ENCODE measurements around the gene INPP5K. TPM values are rescaled to one million over a fixed set of nuclear protein-coding genes. Genes with fewer than 3 reads are reported as not detected.

The INPP5K gene
- total and polyA plus RNA-seq, 9 donors = 23.0 to 39.1 (median 28.3) TPM

DNA sequence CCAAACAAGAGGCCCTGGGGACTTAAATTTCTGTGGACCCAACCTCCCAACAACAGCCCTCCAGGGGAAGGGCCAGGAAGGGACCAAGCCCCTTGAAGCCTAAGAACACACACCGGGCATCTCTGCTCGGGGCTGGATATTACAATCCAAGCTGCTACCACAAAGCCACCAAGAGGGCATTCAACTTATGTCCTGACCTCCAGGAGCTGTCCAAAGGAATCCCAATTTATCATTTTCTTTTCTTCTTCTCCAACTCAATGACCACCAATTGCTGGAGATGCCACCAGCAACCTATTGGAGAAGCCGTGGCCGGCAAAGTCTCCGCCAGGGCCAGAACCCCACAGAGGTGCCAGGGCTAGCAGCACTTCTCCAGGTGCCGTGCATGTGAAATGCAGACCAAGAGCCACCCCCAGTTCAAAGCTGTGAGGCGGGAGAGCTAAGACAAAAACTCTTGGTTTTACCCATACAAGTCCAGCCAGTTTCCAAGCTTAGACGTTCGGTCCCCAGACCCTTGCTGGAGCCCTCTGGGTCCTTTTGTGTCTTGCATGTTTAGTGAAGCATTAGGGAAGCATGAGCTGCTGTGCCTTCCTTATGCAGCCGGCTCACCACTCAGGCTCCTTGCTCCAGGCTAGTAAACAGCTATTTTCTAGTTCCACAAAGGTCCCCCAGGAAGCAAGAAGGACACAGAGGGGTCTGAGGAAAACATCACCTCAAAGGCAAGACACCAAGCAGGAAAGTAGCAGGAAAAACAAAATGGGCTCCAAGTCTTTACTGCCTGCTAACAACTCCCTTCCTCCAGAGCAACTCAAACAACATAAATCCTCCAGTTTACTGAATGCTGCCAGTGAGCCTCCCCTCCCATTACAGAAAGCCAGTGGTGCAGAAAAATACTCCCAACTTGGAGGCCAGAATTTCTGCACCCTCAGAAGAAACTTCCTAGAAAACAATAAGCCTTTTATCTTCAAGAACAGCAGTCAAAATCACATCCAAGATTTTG, 42.9 kb upstream of the INPP5K start:
- Histone ChIP-seq H3K27ac (no peak overlapping the region), H3K9me3 (no peaks in the 10 kb centered on the region), H3K4me1 (ENCODE audit: insufficient read depth) (peaks cover 9% of the 10 kb centered on the region), H3K4me3 (no peak overlapping the region), H3K27me3 (no peaks in the 10 kb centered on the region), H3K36me3 (no peaks in the 10 kb centered on the region)
- DNase-seq = no peak
- intact Hi-C loops (cut with DNase I) = no loop called here
- TF ChIP-seq POLR2A (IDR thresholded peaks at IDR 0.05) (no peak), EP300 (IDR thresholded peaks at IDR 0.05) (no peak)
- TF ChIP-seq, protein P1, sequence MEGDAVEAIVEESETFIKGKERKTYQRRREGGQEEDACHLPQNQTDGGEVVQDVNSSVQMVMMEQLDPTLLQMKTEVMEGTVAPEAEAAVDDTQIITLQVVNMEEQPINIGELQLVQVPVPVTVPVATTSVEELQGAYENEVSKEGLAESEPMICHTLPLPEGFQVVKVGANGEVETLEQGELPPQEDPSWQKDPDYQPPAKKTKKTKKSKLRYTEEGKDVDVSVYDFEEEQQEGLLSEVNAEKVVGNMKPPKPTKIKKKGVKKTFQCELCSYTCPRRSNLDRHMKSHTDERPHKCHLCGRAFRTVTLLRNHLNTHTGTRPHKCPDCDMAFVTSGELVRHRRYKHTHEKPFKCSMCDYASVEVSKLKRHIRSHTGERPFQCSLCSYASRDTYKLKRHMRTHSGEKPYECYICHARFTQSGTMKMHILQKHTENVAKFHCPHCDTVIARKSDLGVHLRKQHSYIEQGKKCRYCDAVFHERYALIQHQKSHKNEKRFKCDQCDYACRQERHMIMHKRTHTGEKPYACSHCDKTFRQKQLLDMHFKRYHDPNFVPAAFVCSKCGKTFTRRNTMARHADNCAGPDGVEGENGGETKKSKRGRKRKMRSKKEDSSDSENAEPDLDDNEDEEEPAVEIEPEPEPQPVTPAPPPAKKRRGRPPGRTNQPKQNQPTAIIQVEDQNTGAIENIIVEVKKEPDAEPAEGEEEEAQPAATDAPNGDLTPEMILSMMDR (IDR thresholded peaks at IDR 0.05) = no peak
- WGBS, 3 donors = 82 to 87% (median 83%) methylated on average over 10 of the region's 10 CpGs

GRCh38 chr17:1558401-1558800, 42.0 kb upstream of the INPP5K start:
- no peaks in the 10 kb centered on the region for H3K36me3 ChIP-seq
- no peak for TF ChIP-seq EP300 (IDR thresholded peaks at IDR 0.05)
- TF ChIP-seq POLR2A (IDR thresholded peaks at IDR 0.05) = no peak
- TF ChIP-seq, protein P1 (IDR thresholded peaks at IDR 0.05) = no peak
- H3K27ac ChIP-seq = no peak overlapping the region
- peaks cover 9% of the 10 kb centered on the region for H3K4me1 ChIP-seq (ENCODE audit: insufficient read depth)
- no peaks in the 10 kb centered on the region for H3K27me3 ChIP-seq
- H3K4me3 ChIP-seq = no peak overlapping the region
- H3K9me3 ChIP-seq = no peaks in the 10 kb centered on the region
- intact Hi-C loops (cut with DNase I) = no loop called here
- WGBS, 3 donors = 56 to 75% (median 58%) methylated on average over 2 to 3 of the region's 3 CpGs
- DNase-seq = no peak

DNA sequence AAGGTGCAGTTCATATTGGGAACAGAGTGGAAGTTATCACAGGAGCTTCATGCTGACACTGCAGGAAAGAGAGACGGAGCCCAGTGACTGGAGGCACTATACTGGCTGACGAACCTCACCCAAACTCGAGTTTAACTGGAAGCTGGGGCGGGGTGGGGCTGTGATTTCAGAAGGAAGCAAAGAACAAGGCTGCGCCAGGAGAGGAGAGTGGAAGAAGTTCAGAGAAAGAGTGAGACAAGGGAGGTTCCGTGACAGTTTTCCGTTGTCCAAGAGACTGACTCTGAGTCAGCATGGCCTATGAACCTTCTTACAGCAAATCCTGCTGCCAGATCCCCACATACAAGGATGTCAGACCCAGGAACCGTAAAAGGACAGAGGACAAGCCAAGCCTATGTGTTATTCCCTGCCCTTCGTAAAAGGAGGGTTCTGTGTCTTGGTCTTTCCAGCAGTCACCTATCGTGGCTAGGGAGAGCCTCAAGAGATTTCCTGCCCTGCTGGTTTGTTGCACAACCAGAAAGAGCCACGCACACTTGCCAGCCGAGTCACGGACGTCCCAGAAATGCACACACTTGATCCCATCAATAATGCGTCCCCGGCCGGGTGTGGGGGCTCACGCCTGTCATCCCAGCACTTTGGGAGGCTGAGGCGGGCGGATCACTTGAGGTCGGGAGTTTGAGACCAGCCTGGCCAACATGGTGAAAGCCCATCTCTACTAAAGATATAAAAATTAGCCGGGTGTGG, 41.1 kb upstream of the INPP5K start:
- no peaks in the 10 kb centered on the region for H3K9me3 ChIP-seq
- no peak overlapping the region for H3K4me3 ChIP-seq
- peaks cover 9% of the 10 kb centered on the region for H3K4me1 ChIP-seq (ENCODE audit: insufficient read depth)
- 85 to 88% (median 86%) methylated on average over 22 of the region's 22 CpGs for WGBS, 3 donors
- H3K36me3 ChIP-seq = no peaks in the 10 kb centered on the region
- intact Hi-C loops (cut with DNase I) = no loop called here
- no peak overlapping the region for H3K27ac ChIP-seq
- no peak for TF ChIP-seq EP300 (IDR thresholded peaks at IDR 0.05)
- TF ChIP-seq POLR2A (IDR thresholded peaks at IDR 0.05) = no peak
- TF ChIP-seq, protein P1 (IDR thresholded peaks at IDR 0.05) = no peak
- DNase-seq = no peak
- no peaks in the 10 kb centered on the region for H3K27me3 ChIP-seq

DNA sequence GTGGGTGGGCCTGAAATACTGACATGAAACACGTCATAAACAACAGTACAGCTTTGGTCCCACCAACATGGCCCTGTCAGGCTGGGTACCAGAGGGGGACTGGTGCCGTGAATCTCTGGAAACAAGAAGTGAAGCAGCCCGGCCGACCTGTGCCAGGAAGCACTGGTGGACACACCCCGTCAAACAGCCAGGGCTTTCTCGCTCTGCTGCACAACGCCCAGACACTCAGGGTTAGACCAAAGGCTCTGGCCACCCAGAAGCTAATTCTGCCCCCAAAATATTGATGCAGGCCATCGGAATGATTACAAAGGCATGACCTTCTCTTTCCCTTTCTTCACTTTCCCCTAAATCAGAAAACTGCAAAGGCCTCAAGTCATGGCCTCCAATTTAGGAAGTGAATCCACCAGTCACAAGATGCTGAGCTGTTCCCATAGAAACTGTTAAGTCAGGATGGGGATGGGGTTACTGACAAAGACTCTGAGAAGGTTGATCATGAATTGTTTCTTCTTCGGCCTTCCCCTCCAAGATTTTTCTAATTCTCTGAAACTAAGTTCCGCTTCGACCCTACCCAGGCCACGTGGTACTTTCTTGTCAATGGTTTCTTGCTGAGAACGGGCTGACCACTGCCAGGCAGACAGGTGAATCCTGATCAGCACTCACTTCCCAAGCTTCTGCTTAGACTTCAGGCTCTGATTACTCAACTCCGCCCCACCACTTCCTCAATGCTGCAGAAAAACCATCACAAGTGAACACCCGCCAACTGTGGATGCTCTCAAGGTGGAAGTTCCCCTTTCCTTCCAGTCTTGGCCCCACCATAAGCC, 39.4 kb upstream of the INPP5K start:
- no peak overlapping the region for H3K27ac ChIP-seq
- H3K27me3 ChIP-seq = no peaks in the 10 kb centered on the region
- intact Hi-C loops (cut with DNase I) = no loop called here
- H3K36me3 ChIP-seq = no peaks in the 10 kb centered on the region
- no peak for TF ChIP-seq POLR2A (IDR thresholded peaks at IDR 0.05)
- TF ChIP-seq EP300 (IDR thresholded peaks at IDR 0.05) = no peak
- TF ChIP-seq, protein P1 (IDR thresholded peaks at IDR 0.05) = no peak
- no peak overlapping the region for H3K4me3 ChIP-seq
- peaks cover 2% of the 10 kb centered on the region for H3K4me1 ChIP-seq (ENCODE audit: insufficient read depth)
- WGBS, 3 donors = 87 to 88% (median 88%) methylated on average over 15 of the region's 15 CpGs
- H3K9me3 ChIP-seq = no peaks in the 10 kb centered on the region
- DNase-seq = no peak
